GM19035 (cell line): ENCODE data around the gene ART3.
"Not testable (repeated sequence)": the region's sequence is repeated elsewhere in the genome, so short reads cannot be mapped to it uniquely, and the experiment has no call there.

ENCODE experiments used
- ATAC-seq: cut with Tn5 transposase; IDR thresholded peaks from one replicate; pipeline ENCODE4 v1.9.1; 2021; ENCODE audit not compliant: unreplicated experiment

Gene ART3

GRCh38 chr4:76074468-76074867 is at the start of gene ART3:
Gene ART3, plus strand, starts transcription at chr4:76074709. Its CDS starts 1,181 bp downstream, at chr4:76075890.
- ATAC-seq, result no peak

- ATAC-seq, result no peak
Observed at GRCh38 chr4:76028350-76028765, 46.2 kb upstream of the ART3 start.

GRCh38 chr4:76029300-76029699 is 45.2 kb upstream of the ART3 start:
- no peak for ATAC-seq

- ATAC-seq, result no peak
Observed at GRCh38 chr4:76035141-76035540, 39.4 kb upstream of the ART3 start.

- no peak for ATAC-seq
Observed at GRCh38 chr4:76035799-76036380, 38.6 kb upstream of the ART3 start, which contains the start of gene CXCL11. Gene CXCL11, minus strand, starts transcription at chr4:76036070. Its CDS starts 83 bp downstream, at chr4:76035987.

- no peak for ATAC-seq
Observed at GRCh38 chr4:76036855-76037254, 37.7 kb upstream of the ART3 start.

GRCh38 chr4:76042241-76042998 is 32.1 kb upstream of the ART3 start:
- not testable (repeated sequence) for ATAC-seq

- not testable (repeated sequence) for ATAC-seq
Observed at GRCh38 chr4:76043306-76043705, 31.2 kb upstream of the ART3 start.

- ATAC-seq, result not testable (repeated sequence)
Observed at GRCh38 chr4:76044686-76045085, 29.8 kb upstream of the ART3 start.

- not testable (repeated sequence) for ATAC-seq
Observed at GRCh38 chr4:76049860-76050416, 24.6 kb upstream of the ART3 start.

GRCh38 chr4:76050560-76051050 is 23.9 kb upstream of the ART3 start:
- ATAC-seq, result not testable (repeated sequence)

- no peak for ATAC-seq
Observed at GRCh38 chr4:76053730-76054129, 20.8 kb upstream of the ART3 start.

- peak; percentile 97 for ATAC-seq
Observed at GRCh38 chr4:76055016-76055415, 19.5 kb upstream of the ART3 start.

GRCh38 chr4:76055421-76055820 is 19.1 kb upstream of the ART3 start:
- no peak for ATAC-seq

GRCh38 chr4:76058302-76058701 is 16.2 kb upstream of the ART3 start:
- ATAC-seq, result peak; percentile 41

GRCh38 chr4:76058888-76059426 is 15.6 kb upstream of the ART3 start:
- no peak for ATAC-seq

- no peak for ATAC-seq
Observed at GRCh38 chr4:76059750-76060149, 14.8 kb upstream of the ART3 start.

GRCh38 chr4:76060506-76060905 is 14.0 kb upstream of the ART3 start:
- ATAC-seq, result no peak

GRCh38 chr4:76061421-76061820 is 13.1 kb upstream of the ART3 start:
- ATAC-seq, result no peak

- ATAC-seq, result peak; percentile 67
Observed at GRCh38 chr4:76061982-76062381, 12.5 kb upstream of the ART3 start.

GRCh38 chr4:76066546-76066945 is 8.0 kb upstream of the ART3 start:
- no peak for ATAC-seq
